ENCODE measurements around the gene NGB.
A peak's percentile ranks its signal among the peaks of the same experiment; 100 is the strongest.

NGB gene

DNA sequence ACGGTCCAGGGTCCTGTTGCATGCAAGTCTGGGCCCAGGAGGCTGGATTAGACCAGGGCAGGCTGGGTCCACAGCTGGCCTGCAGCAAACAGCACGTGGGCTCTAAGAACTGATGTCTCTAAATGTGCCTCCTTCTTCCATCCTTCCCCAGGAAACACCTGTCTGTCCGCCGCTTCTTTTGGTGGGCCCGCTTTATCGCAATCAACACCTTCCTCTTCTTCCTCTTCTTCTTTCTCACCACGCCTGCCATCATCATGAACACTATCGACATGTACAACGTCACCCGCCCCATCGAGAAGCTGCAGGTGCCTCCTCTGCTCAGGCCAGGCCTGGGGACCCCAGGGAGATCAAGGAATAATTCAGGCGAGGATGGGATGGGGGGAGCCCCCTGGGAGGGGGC lies 28.3 kb downstream of the NGB start:
- H3K27ac ChIP-seq (replicated peaks): no peak overlapping the region
- TF ChIP-seq, protein P1, sequence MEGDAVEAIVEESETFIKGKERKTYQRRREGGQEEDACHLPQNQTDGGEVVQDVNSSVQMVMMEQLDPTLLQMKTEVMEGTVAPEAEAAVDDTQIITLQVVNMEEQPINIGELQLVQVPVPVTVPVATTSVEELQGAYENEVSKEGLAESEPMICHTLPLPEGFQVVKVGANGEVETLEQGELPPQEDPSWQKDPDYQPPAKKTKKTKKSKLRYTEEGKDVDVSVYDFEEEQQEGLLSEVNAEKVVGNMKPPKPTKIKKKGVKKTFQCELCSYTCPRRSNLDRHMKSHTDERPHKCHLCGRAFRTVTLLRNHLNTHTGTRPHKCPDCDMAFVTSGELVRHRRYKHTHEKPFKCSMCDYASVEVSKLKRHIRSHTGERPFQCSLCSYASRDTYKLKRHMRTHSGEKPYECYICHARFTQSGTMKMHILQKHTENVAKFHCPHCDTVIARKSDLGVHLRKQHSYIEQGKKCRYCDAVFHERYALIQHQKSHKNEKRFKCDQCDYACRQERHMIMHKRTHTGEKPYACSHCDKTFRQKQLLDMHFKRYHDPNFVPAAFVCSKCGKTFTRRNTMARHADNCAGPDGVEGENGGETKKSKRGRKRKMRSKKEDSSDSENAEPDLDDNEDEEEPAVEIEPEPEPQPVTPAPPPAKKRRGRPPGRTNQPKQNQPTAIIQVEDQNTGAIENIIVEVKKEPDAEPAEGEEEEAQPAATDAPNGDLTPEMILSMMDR (IDR thresholded peaks at IDR 0.05; ENCODE audit: insufficient read depth, low read length): no peak
- TF ChIP-seq POLR2AphosphoS5 (IDR thresholded peaks at IDR 0.05; ENCODE audit: low read depth) (no peak), SPI1 (IDR thresholded peaks at IDR 0.05; ENCODE audit: borderline replicate concordance, low read depth) (no peak), GABPA (IDR thresholded peaks at IDR 0.05; ENCODE audit: low read depth) (no peak)
- TF ChIP-seq, protein P2, sequence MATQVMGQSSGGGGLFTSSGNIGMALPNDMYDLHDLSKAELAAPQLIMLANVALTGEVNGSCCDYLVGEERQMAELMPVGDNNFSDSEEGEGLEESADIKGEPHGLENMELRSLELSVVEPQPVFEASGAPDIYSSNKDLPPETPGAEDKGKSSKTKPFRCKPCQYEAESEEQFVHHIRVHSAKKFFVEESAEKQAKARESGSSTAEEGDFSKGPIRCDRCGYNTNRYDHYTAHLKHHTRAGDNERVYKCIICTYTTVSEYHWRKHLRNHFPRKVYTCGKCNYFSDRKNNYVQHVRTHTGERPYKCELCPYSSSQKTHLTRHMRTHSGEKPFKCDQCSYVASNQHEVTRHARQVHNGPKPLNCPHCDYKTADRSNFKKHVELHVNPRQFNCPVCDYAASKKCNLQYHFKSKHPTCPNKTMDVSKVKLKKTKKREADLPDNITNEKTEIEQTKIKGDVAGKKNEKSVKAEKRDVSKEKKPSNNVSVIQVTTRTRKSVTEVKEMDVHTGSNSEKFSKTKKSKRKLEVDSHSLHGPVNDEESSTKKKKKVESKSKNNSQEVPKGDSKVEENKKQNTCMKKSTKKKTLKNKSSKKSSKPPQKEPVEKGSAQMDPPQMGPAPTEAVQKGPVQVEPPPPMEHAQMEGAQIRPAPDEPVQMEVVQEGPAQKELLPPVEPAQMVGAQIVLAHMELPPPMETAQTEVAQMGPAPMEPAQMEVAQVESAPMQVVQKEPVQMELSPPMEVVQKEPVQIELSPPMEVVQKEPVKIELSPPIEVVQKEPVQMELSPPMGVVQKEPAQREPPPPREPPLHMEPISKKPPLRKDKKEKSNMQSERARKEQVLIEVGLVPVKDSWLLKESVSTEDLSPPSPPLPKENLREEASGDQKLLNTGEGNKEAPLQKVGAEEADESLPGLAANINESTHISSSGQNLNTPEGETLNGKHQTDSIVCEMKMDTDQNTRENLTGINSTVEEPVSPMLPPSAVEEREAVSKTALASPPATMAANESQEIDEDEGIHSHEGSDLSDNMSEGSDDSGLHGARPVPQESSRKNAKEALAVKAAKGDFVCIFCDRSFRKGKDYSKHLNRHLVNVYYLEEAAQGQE (IDR thresholded peaks at IDR 0.05; ENCODE audit: insufficient replicate concordance, low read depth): no peak
- no peak overlapping the region for H3K4me3 ChIP-seq (replicated peaks; ENCODE audit: insufficient read depth, low read length)
- DNase-seq (ENCODE audit: low read depth in 1 of 2, low spot score in 1 of 2): peak in 1 of 2 experiments; percentile 9
- H3K27me3 ChIP-seq (ENCODE audit: insufficient read depth, poor library complexity, severe bottlenecking): no peaks in the 10 kb centered on the region

DNA sequence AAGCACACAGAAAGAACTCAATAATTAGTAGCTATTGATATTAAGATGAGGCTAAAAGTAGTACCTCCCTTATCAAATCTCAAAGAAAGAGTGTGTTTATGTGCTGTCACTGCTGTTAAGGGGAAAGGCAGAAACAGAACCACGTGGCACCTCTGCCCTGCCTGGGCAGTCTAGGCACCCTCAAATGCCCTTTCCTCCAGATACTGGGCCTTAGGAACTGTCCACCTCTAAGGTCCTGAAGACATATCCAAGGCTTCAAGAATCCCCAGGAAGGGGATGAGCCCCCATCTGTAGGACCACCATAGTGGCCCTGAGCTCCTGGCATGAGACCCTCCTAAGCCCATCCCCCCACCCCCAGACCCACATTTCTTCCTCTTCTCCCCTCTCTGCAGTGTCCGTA lies 29.1 kb downstream of the NGB start:
- Histone ChIP-seq H3K4me3 (replicated peaks; ENCODE audit: insufficient read depth, low read length) (no peak overlapping the region), H3K27ac (replicated peaks) (no peak overlapping the region), H3K27me3 (ENCODE audit: insufficient read depth, poor library complexity, severe bottlenecking) (no peaks in the 10 kb centered on the region)
- no peak for DNase-seq (ENCODE audit: low read depth in 1 of 2, low spot score in 1 of 2)
- TF ChIP-seq, protein P1 (IDR thresholded peaks at IDR 0.05; ENCODE audit: insufficient read depth, low read length): no peak
- TF ChIP-seq, protein P2 (IDR thresholded peaks at IDR 0.05; ENCODE audit: insufficient replicate concordance, low read depth): peak; percentile 88

DNA sequence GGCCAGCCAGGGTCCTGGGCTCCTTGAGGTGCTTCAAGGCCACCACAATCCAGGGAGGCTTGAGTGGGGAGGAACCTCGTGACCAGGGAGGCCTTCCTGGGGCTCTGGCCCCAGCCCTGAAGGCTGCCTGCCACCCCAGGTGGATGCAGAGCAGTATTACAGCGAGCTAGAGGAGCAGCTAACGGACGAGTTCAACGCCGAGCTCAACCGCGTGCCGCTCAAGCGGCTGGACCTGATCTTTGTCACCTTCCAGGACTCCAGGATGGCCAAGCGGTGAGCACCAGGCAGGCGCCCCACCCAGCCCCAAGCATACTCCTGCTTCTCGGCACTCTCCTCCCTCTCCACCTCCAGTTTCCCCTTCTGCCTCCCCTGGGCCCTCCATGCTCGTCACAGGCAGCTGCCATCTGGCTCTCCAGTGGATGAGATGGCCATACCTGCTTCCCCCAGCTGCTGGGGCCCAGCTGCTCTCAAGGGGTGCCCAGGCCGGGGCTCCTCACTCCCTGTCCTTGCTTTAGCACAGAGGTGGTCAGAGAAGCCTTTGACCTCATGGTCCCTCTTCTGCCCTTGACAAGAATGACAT lies 30.6 kb downstream of the NGB start:
- Histone ChIP-seq H3K4me3 (replicated peaks; ENCODE audit: insufficient read depth, low read length) (no peak overlapping the region), H3K27ac (replicated peaks) (no peak overlapping the region), H3K27me3 (ENCODE audit: insufficient read depth, poor library complexity, severe bottlenecking) (no peaks in the 10 kb centered on the region)
- TF ChIP-seq, protein P1 (IDR thresholded peaks at IDR 0.05; ENCODE audit: insufficient read depth, low read length): no peak
- TF ChIP-seq SPI1 (IDR thresholded peaks at IDR 0.05; ENCODE audit: borderline replicate concordance, low read depth) (no peak), GABPA (IDR thresholded peaks at IDR 0.05; ENCODE audit: low read depth) (no peak), POLR2AphosphoS5 (IDR thresholded peaks at IDR 0.05; ENCODE audit: low read depth) (no peak)
- TF ChIP-seq, protein P2 (IDR thresholded peaks at IDR 0.05; ENCODE audit: insufficient replicate concordance, low read depth): no peak
- DNase-seq (ENCODE audit: low read depth in 1 of 2, low spot score in 1 of 2): no peak
